Measurements from ENCODE around the gene RPGRIP1L. TPM values are rescaled to one million over a fixed set of nuclear protein-coding genes. Genes with fewer than 3 reads are reported as not detected.

The RPGRIP1L gene
- total RNA-seq, 1 donor from 2014 or later = 23.2 TPM

DNA sequence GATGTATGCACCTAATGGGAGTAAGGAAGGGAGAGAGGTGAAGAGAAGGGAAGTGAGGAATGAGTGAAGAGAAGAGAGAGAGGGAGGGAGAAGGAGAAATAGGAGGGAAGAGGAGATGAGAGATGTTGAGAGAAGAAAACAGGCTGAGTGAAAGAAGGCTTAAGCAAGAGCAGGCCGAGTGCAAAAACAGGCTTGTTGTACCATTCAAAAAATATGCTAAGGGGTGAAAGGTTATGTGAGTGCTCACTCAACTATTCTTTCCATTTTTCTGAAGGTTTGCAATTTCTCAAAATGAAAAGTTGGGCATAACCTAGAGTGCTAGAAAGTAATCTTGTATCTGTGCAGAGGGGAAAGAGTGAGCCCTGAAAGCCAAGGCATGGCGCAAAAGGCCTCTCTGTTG lies 22.9 kb downstream of the RPGRIP1L start:
- H3K4me1 ChIP-seq = no peaks in the 10 kb centered on the region
- TF ChIP-seq, protein P1, sequence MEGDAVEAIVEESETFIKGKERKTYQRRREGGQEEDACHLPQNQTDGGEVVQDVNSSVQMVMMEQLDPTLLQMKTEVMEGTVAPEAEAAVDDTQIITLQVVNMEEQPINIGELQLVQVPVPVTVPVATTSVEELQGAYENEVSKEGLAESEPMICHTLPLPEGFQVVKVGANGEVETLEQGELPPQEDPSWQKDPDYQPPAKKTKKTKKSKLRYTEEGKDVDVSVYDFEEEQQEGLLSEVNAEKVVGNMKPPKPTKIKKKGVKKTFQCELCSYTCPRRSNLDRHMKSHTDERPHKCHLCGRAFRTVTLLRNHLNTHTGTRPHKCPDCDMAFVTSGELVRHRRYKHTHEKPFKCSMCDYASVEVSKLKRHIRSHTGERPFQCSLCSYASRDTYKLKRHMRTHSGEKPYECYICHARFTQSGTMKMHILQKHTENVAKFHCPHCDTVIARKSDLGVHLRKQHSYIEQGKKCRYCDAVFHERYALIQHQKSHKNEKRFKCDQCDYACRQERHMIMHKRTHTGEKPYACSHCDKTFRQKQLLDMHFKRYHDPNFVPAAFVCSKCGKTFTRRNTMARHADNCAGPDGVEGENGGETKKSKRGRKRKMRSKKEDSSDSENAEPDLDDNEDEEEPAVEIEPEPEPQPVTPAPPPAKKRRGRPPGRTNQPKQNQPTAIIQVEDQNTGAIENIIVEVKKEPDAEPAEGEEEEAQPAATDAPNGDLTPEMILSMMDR (IDR thresholded peaks at IDR 0.05) = no peak
- TF ChIP-seq EZH2phosphoT487 (IDR thresholded peaks at IDR 0.05) (no peak), EZH2 (IDR thresholded peaks at IDR 0.05) (no peak)
- Mint-ChIP-seq H3K9me3 (peaks cover 7% of the 10 kb centered on the region), H3K4me3 (no peak overlapping the region), H3K27me3 (ENCODE audit: insufficient read depth, low read depth) (peaks cover 2% of the 10 kb centered on the region), H3K36me3 (peaks cover 23% of the 10 kb centered on the region), H3K27ac (no peak overlapping the region), H3K4me1 (no peaks in the 10 kb centered on the region)
- no peak overlapping the region for H3K27ac ChIP-seq
- no peaks in the 10 kb centered on the region for H3K9me3 ChIP-seq (ENCODE audit: low read depth)
- no peak overlapping the region for H3K9ac ChIP-seq
- H3K4me3 ChIP-seq = no peak overlapping the region
- H2AFZ ChIP-seq (replicated peaks) = no peak overlapping the region
- H4K20me1 ChIP-seq (ENCODE audit: low read depth) = no peaks in the 10 kb centered on the region
- no peak overlapping the region for H3K4me2 ChIP-seq
- no peaks in the 10 kb centered on the region for H3K27me3 ChIP-seq
- H3K79me2 ChIP-seq (ENCODE audit: low read depth) = no peaks in the 10 kb centered on the region
- H3K36me3 ChIP-seq = peaks cover 6% of the 10 kb centered on the region
- DNase-seq (ENCODE audit: low spot score) = no peak
- no peaks in the 10 kb centered on the region for H3F3A ChIP-seq (ENCODE audit: low read depth)

DNA sequence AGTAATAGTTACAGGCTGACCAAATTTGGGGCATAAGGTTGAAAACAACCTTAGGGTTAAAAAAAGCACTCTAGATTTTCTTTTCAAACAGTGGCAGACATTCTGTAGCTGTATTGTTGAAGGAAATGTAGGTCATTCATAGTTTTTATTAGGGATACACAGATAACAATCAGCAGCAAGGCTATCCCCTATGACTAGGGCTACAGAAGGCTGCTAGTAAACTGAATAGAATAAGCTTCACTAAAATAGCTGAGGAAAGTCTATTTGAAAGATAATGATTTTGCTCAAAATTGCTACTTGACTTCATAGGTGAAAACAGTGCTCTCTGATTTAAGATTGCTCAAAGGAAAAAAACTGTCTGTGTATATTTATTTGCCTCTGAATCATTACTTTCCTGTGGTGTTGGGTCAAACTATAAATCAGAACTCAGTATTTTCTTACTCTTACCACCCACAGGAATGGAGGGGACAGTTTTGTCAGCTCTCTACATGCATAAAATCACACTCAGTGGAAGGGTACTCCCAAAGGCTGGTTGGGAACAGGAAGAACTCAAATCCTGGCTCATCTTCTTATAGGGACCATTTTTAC lies 24.8 kb downstream of the RPGRIP1L start:
- Histone ChIP-seq H3K9ac (no peak overlapping the region), H3K9me3 (ENCODE audit: low read depth) (no peaks in the 10 kb centered on the region), H3K4me1 (no peaks in the 10 kb centered on the region), H3K36me3 (no peaks in the 10 kb centered on the region), H2AFZ (replicated peaks) (no peak overlapping the region), H3F3A (ENCODE audit: low read depth) (no peaks in the 10 kb centered on the region), H3K27me3 (no peaks in the 10 kb centered on the region), H3K27ac (no peak overlapping the region), H4K20me1 (ENCODE audit: low read depth) (no peaks in the 10 kb centered on the region), H3K4me3 (no peak overlapping the region), H3K79me2 (ENCODE audit: low read depth) (no peaks in the 10 kb centered on the region), H3K4me2 (no peak overlapping the region)
- H3K4me3 Mint-ChIP-seq = no peak overlapping the region
- H3K27ac Mint-ChIP-seq = no peak overlapping the region
- H3K27me3 Mint-ChIP-seq (ENCODE audit: insufficient read depth, low read depth) = peaks cover 2% of the 10 kb centered on the region
- DNase-seq (ENCODE audit: low spot score) = no peak
- no peaks in the 10 kb centered on the region for H3K9me3 Mint-ChIP-seq
- H3K36me3 Mint-ChIP-seq = peaks cover 11% of the 10 kb centered on the region
- TF ChIP-seq EZH2 (IDR thresholded peaks at IDR 0.05) (no peak), EZH2phosphoT487 (IDR thresholded peaks at IDR 0.05) (no peak)
- TF ChIP-seq, protein P1 (IDR thresholded peaks at IDR 0.05) = no peak
- H3K4me1 Mint-ChIP-seq = no peaks in the 10 kb centered on the region

DNA sequence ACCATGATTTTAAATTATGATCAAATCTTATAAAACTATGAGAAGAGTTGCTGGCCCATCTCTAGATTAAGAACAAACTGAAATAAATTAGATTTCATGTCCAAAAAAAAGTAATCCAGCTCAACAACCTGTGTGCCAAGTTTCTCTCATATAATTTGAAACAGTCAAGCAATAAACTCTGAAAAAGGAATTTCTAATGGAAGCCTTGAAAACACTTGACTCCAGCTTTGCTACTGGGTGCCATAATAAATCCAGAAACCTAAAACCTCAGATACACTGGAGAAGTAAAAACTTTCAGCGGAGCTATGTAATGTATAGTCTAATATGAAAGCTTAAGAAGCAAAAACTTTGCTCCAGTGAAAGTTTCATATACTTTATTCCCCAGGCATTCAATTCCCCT lies 25.5 kb downstream of the RPGRIP1L start:
- Mint-ChIP-seq H3K27ac (no peak overlapping the region), H3K27me3 (ENCODE audit: insufficient read depth, low read depth) (peaks cover 2% of the 10 kb centered on the region), H3K36me3 (peaks cover 5% of the 10 kb centered on the region), H3K4me3 (no peak overlapping the region), H3K9me3 (no peaks in the 10 kb centered on the region), H3K4me1 (no peaks in the 10 kb centered on the region)
- TF ChIP-seq EZH2phosphoT487 (IDR thresholded peaks at IDR 0.05) = no peak
- no peak for TF ChIP-seq EZH2 (IDR thresholded peaks at IDR 0.05)
- TF ChIP-seq, protein P1 (IDR thresholded peaks at IDR 0.05) = no peak
- no peak overlapping the region for H3K27ac ChIP-seq
- no peak overlapping the region for H3K4me3 ChIP-seq
- H3K27me3 ChIP-seq = no peaks in the 10 kb centered on the region
- no peaks in the 10 kb centered on the region for H4K20me1 ChIP-seq (ENCODE audit: low read depth)
- H3K4me2 ChIP-seq = no peak overlapping the region
- H3F3A ChIP-seq (ENCODE audit: low read depth) = no peaks in the 10 kb centered on the region
- no peak overlapping the region for H2AFZ ChIP-seq (replicated peaks)
- H3K79me2 ChIP-seq (ENCODE audit: low read depth) = no peaks in the 10 kb centered on the region
- H3K4me1 ChIP-seq = no peaks in the 10 kb centered on the region
- H3K36me3 ChIP-seq = no peaks in the 10 kb centered on the region
- no peak overlapping the region for H3K9ac ChIP-seq
- no peak for DNase-seq (ENCODE audit: low spot score)
- no peaks in the 10 kb centered on the region for H3K9me3 ChIP-seq (ENCODE audit: low read depth)
